Measurements from ENCODE around the gene FBN1. TPM values are rescaled to one million over a fixed set of nuclear protein-coding genes. Genes with fewer than 3 reads are reported as not detected.

The FBN1 gene
- total and polyA plus RNA-seq, 2 donors (not counting 3 experiments of a cell fraction or from before 2014, with no cell fraction given), result 107 to 111 TPM

DNA sequence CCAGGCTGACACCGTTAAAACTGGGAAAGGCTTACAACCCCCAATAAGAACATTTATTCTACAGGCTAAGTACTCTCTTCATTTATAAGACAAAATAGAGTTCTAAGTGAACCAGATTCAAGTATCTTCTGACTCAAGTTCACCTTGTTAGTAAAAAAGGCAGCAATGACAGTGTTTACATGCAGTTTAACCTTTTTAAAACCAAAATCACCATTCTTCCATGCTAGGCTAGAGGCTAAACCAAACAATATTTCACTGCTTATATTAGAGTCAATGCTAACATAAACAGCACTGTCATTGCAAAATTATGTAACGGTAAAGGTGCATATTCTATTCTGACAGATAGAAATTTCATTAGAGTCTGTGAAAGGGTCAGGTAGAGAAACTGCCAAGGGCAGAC lies 118.0 kb downstream of the FBN1 start:
- POLR2A ChIA-PET, result no interaction called here
- H3K27ac ChIP-seq (ENCODE audit: insufficient read depth, low read depth, low read length), result no peak overlapping the region
- peaks cover 0 to 18% of the 10 kb centered on the region in 2 experiments for H3K36me3 ChIP-seq (ENCODE audit: control insufficient read depth in 2 of 2, extremely low read depth in 1 of 2, insufficient read depth in 2 of 2, low read length in 2 of 2)

More for the DNA sequence above, 118.0 kb downstream of the FBN1 start:
- Histone ChIP-seq H3K9ac (replicated peaks; ENCODE audit: extremely low read depth, insufficient read depth, low read length) (no peak overlapping the region), H3K4me3 (replicated peaks in 1 of 3; ENCODE audit: insufficient read depth in 1 of 3, low read depth in 1 of 3, low read length in 3 of 3) (no peak overlapping the region), H2AFZ (ENCODE audit: low read depth, low read length) (no peak overlapping the region), H3K4me1 (ENCODE audit: control insufficient read depth, extremely low read depth, insufficient read depth, low read length) (no peaks in the 10 kb centered on the region), H3K9me3 (replicated peaks; ENCODE audit: control insufficient read depth, insufficient read depth, low read length) (no peaks in the 10 kb centered on the region), H3K79me2 (ENCODE audit: control insufficient read depth, insufficient read depth, low read length) (no peaks in the 10 kb centered on the region), H3K4me2 (ENCODE audit: insufficient read depth, low read length) (no peak overlapping the region), H3K27me3 (ENCODE audit: control insufficient read depth in 2 of 2, insufficient read depth in 2 of 2, low read length in 2 of 2) (no peaks in the 10 kb centered on the region), H3K9me1 (replicated peaks; ENCODE audit: control insufficient read depth, extremely low read depth, insufficient read depth, low read length) (no peaks in the 10 kb centered on the region), H4K20me1 (replicated peaks; ENCODE audit: control insufficient read depth, extremely low read depth, insufficient read depth, low read length) (no peaks in the 10 kb centered on the region)
- BruUV-seq (replicated peaks), result no TSS peak
- CTCF ChIA-PET, result interaction anchor here (1.1 kb wide), 1 partner anchor 52 kb away, joined by 3 read pairs; no protein-coding TSS in a partner anchor
- no peak for FAIRE-seq
- intact Hi-C loops (cut with micrococcal nuclease) (no loop called here), dilution Hi-C loops (cut with MboI; ENCODE audit: extremely low pct_ligation_motif_present, low sequenced_read_pairs) (no loop called here)
- DNase-seq (ENCODE audit: low read depth, low spot score), result no peak
- TF ChIP-seq GATA2 (IDR thresholded peaks at IDR 0.05; ENCODE audit: insufficient read depth, insufficient read length, low read depth, low read length) (no peak), JUN (IDR thresholded peaks at IDR 0.05; ENCODE audit: borderline replicate concordance, insufficient read depth, insufficient read length, low read depth) (no peak), FOS (IDR thresholded peaks at IDR 0.05; ENCODE audit: borderline replicate concordance, insufficient read depth, low read length) (no peak), MAX (IDR thresholded peaks at IDR 0.05; ENCODE audit: insufficient read depth, insufficient read length) (no peak), POLR2AphosphoS5 (IDR thresholded peaks at IDR 0.05; ENCODE audit: insufficient read depth, low read depth, low read length) (no peak), MYC (IDR thresholded peaks at IDR 0.05; ENCODE audit: low read depth, low read length) (no peak), EZH2 (IDR thresholded peaks at IDR 0.05; ENCODE audit: borderline replicate concordance, low read depth, low read length, severe bottlenecking) (no peak), CTCF (IDR thresholded peaks at IDR 0.05; ENCODE audit: extremely low read depth in 1 of 2, insufficient read depth in 1 of 2, low read depth in 1 of 2, low read length in 2 of 2) (no peak), POLR2A (IDR thresholded peaks at IDR 0.05; ENCODE audit: low read depth, low read length) (no peak)

All from endothelial cell of umbilical vein (primary cell).